GM12878 (cell line): Measurements from ENCODE around the gene SIGLEC10. TPM values are rescaled to one million over a fixed set of nuclear protein-coding genes. Genes with fewer than 3 reads are reported as not detected.

Experiments
- CBFB ChIP-seq: IDR thresholded peaks from 2 replicates; pipeline ENCODE4 v1.6.1; 2016; ENCODE audit warnings: antibody characterized with exemption, low read depth
- CHD1 ChIP-seq: IDR thresholded peaks from 2 replicates; pipeline ENCODE4 v1.6.1; 2012; ENCODE audit warnings: low read depth, low read length, improper control_type of control experiment
- ESRRA ChIP-seq: IDR thresholded peaks from 2 replicates; pipeline ENCODE4 v1.6.1; 2012; ENCODE audit warnings: mild to moderate bottlenecking, low read length, improper control_type of control experiment
- FOXM1 ChIP-seq: IDR thresholded peaks from 2 replicates; pipeline ENCODE4 v1.6.1; 2012; ENCODE audit warnings: low read depth, mild to moderate bottlenecking, inconsistent platforms, low read length, moderate library complexity
- HCFC1 ChIP-seq: fragments of 150-350 bp; IDR thresholded peaks from 2 replicates; pipeline ENCODE4 v1.6.1; 2014; ENCODE audit warnings: low read length
- HDAC6 ChIP-seq: fragments of 200-600 bp; sonication (generic); IDR thresholded peaks from one replicate; pipeline ENCODE4 v1.8.0; 2017; ENCODE audit warnings: antibody characterized with exemption; ENCODE audit not compliant: unreplicated experiment
- JUND ChIP-seq: IDR thresholded peaks from 2 replicates; pipeline ENCODE4 v1.6.1; 2012; ENCODE audit warnings: low read depth, mild to moderate bottlenecking, low read length, improper control_type of control experiment, moderate library complexity
- NR2F1 ChIP-seq: fragments of 450-650 bp; conservative IDR thresholded peaks from 2 replicates; pipeline ENCODE4 v1.6.1; 2017; ENCODE audit warnings: mild to moderate bottlenecking
- PML ChIP-seq: IDR thresholded peaks from 2 replicates; pipeline ENCODE4 v1.6.1; 2012; ENCODE audit warnings: low read length, inconsistent platforms
- RAD21 ChIP-seq: IDR thresholded peaks from 2 replicates; pipeline ENCODE4 v1.6.1; 2011; ENCODE audit warnings: mild to moderate bottlenecking, low read depth, low read length, moderate library complexity; ENCODE audit not compliant: insufficient read depth
- RELA ChIP-seq: fragments of 450-650 bp; IDR thresholded peaks from 2 replicates; pipeline ENCODE4 v1.8.0; 2014; ENCODE audit warnings: borderline replicate concordance; ENCODE audit not compliant: partially characterized antibody
- STAT3 ChIP-seq: IDR thresholded peaks from 2 replicates; pipeline ENCODE4 v1.6.1; 2011; ENCODE audit warnings: low read depth, low read length, improper control_type of control experiment
- ZNF24 ChIP-seq: fragments of 450-650 bp; IDR thresholded peaks from 2 replicates; pipeline ENCODE4 v1.6.1; 2017; ENCODE audit warnings: antibody characterized with exemption, mild to moderate bottlenecking
- ZNF274 ChIP-seq: IDR thresholded peaks from one replicate; pipeline ENCODE4 v1.8.0; 2011; ENCODE audit not compliant: insufficient read length, insufficient read depth
- polyA plus RNA-seq, 11 experiments: library from polyadenylated mRNA; depleted of rRNA in 4 of 11; unstranded in 6 of 11; stranded (reverse) in 5 of 11; fragments of >200 nt; fragmentation: Nextera tagmentation in 4 of 11; fragmentation: Illumina TruSeq in 1 of 11; extraction: Ambion mirVana in 4 of 11; extraction: Trizol in 1 of 11; gene quantifications; 1 replicate in 1 of 11; 2 replicates in 10 of 11; pipeline versions ENCODE4 v1.2.1 to v1.2.3, GENCODE V29; 2011 to 2016; ENCODE audit warnings: inconsistent platforms in 2 of 11, missing spikeins in 2 of 11, low read depth in 1 of 11
- total RNA-seq, 4 experiments: library from RNA; depleted of rRNA in 3 of 4; stranded (reverse); fragments of >200 nt in 3 of 4; fragmentation: Illumina TruSeq in 1 of 4; extraction: Trizol in 1 of 4; gene quantifications; 2 replicates each; pipeline versions ENCODE4 v1.2.1 to v1.2.3, GENCODE V29; 2013 to 2021
- TF ChIP-seq, protein P1 (sequence below): IDR thresholded peaks from 2 replicates; pipeline ENCODE4 v1.6.1; 2012; ENCODE audit warnings: low read depth, low read length, improper control_type of control experiment
- TF ChIP-seq, protein P2 (sequence below): fragments of 150-350 bp; IDR thresholded peaks from 2 replicates; pipeline ENCODE4 v1.6.1; 2014; ENCODE audit warnings: mild to moderate bottlenecking, low read depth, low read length
- TF ChIP-seq, protein P3 (sequence below): fragments of 450-650 bp; IDR thresholded peaks from 2 replicates; pipeline ENCODE4 v1.6.1; 2016; ENCODE audit warnings: mild to moderate bottlenecking, moderate library complexity, borderline replicate concordance
- TF ChIP-seq, protein P4 (sequence below): fragments of 450-650 bp; IDR thresholded peaks from 2 replicates; pipeline ENCODE4 v1.6.1; 2017; ENCODE audit warnings: low read depth, mild to moderate bottlenecking, moderate library complexity
- TF ChIP-seq, protein P5 (sequence below): fragments of 450-650 bp; IDR thresholded peaks from 2 replicates; pipeline ENCODE4 v1.6.1; 2018; ENCODE audit warnings: borderline replicate concordance, mild to moderate bottlenecking; ENCODE audit not compliant: partially characterized antibody

SIGLEC10 gene
- total and polyA plus RNA-seq, 10 of the 15 experiments (the other 5 are each of a cell fraction or from before 2014, with no cell fraction given): 2.3 to 16.8 (median 7.8) TPM

DNA sequence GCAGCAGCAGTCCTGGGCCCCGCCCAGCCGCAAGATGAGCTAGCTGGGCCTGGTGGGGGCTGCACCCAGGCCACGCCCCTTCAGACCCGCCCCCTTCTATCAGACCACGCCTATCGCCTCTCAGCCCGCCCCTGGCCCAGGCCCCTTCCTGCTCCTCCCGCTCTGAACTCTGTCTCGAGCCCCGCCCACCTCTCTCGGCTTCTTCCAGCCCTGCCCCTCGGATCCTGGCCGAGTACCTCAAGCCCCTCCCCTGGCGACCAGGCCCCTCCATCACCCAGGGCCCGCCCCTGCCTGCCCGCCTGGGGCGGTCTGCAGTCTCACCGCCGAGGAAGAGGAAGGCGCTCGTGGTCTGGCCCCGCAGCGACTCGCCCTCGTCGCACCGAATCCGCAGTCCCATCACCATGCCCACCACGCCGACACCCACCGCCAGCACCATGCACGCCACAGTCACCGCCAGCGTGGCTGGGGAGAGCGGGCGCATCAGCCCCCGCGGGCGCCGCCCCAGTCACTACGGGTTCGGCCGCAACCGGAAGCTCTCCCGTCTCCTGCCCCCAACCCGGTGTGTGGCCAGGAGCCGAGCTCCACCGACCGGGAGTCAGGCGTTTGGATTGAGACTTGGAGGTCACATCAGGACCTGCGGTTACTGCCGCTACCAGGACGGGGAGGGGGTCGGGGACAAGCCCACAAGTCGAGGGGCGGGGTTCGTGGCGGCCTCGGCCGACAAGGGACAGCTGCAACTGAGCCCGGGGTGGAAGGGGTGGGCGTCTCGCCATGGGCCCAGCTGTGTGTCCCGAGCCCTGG lies 49.7 kb downstream of the SIGLEC10 start (continued):
- TF ChIP-seq, protein P1, sequence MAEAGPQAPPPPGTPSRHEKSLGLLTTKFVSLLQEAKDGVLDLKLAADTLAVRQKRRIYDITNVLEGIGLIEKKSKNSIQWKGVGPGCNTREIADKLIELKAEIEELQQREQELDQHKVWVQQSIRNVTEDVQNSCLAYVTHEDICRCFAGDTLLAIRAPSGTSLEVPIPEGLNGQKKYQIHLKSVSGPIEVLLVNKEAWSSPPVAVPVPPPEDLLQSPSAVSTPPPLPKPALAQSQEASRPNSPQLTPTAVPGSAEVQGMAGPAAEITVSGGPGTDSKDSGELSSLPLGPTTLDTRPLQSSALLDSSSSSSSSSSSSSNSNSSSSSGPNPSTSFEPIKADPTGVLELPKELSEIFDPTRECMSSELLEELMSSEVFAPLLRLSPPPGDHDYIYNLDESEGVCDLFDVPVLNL: no peak
- TF ChIP-seq RAD21 (no peak), PML (no peak), JUND (no peak), ESRRA (no peak), FOXM1 (no peak), ZNF24 (no peak), CHD1 (no peak), STAT3 (no peak), CBFB (no peak; the same call in 1 of the 2 replicates), HDAC6 (no peak), ZNF274 (no peak), RELA (peak; percentile 66), HCFC1 (no peak), NR2F1 (peak; percentile 38)
- TF ChIP-seq, protein P2, sequence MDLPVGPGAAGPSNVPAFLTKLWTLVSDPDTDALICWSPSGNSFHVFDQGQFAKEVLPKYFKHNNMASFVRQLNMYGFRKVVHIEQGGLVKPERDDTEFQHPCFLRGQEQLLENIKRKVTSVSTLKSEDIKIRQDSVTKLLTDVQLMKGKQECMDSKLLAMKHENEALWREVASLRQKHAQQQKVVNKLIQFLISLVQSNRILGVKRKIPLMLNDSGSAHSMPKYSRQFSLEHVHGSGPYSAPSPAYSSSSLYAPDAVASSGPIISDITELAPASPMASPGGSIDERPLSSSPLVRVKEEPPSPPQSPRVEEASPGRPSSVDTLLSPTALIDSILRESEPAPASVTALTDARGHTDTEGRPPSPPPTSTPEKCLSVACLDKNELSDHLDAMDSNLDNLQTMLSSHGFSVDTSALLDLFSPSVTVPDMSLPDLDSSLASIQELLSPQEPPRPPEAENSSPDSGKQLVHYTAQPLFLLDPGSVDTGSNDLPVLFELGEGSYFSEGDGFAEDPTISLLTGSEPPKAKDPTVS: no peak
- TF ChIP-seq, protein P3, sequence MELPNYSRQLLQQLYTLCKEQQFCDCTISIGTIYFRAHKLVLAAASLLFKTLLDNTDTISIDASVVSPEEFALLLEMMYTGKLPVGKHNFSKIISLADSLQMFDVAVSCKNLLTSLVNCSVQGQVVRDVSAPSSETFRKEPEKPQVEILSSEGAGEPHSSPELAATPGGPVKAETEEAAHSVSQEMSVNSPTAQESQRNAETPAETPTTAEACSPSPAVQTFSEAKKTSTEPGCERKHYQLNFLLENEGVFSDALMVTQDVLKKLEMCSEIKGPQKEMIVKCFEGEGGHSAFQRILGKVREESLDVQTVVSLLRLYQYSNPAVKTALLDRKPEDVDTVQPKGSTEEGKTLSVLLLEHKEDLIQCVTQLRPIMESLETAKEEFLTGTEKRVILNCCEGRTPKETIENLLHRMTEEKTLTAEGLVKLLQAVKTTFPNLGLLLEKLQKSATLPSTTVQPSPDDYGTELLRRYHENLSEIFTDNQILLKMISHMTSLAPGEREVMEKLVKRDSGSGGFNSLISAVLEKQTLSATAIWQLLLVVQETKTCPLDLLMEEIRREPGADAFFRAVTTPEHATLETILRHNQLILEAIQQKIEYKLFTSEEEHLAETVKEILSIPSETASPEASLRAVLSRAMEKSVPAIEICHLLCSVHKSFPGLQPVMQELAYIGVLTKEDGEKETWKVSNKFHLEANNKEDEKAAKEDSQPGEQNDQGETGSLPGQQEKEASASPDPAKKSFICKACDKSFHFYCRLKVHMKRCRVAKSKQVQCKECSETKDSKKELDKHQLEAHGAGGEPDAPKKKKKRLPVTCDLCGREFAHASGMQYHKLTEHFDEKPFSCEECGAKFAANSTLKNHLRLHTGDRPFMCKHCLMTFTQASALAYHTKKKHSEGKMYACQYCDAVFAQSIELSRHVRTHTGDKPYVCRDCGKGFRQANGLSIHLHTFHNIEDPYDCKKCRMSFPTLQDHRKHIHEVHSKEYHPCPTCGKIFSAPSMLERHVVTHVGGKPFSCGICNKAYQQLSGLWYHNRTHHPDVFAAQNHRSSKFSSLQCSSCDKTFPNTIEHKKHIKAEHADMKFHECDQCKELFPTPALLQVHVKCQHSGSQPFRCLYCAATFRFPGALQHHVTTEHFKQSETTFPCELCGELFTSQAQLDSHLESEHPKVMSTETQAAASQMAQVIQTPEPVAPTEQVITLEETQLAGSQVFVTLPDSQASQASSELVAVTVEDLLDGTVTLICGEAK: no peak; the same call in 1 of the 2 replicates
- TF ChIP-seq, protein P4, sequence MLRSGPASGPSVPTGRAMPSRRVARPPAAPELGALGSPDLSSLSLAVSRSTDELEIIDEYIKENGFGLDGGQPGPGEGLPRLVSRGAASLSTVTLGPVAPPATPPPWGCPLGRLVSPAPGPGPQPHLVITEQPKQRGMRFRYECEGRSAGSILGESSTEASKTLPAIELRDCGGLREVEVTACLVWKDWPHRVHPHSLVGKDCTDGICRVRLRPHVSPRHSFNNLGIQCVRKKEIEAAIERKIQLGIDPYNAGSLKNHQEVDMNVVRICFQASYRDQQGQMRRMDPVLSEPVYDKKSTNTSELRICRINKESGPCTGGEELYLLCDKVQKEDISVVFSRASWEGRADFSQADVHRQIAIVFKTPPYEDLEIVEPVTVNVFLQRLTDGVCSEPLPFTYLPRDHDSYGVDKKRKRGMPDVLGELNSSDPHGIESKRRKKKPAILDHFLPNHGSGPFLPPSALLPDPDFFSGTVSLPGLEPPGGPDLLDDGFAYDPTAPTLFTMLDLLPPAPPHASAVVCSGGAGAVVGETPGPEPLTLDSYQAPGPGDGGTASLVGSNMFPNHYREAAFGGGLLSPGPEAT: no peak
- TF ChIP-seq, protein P5, sequence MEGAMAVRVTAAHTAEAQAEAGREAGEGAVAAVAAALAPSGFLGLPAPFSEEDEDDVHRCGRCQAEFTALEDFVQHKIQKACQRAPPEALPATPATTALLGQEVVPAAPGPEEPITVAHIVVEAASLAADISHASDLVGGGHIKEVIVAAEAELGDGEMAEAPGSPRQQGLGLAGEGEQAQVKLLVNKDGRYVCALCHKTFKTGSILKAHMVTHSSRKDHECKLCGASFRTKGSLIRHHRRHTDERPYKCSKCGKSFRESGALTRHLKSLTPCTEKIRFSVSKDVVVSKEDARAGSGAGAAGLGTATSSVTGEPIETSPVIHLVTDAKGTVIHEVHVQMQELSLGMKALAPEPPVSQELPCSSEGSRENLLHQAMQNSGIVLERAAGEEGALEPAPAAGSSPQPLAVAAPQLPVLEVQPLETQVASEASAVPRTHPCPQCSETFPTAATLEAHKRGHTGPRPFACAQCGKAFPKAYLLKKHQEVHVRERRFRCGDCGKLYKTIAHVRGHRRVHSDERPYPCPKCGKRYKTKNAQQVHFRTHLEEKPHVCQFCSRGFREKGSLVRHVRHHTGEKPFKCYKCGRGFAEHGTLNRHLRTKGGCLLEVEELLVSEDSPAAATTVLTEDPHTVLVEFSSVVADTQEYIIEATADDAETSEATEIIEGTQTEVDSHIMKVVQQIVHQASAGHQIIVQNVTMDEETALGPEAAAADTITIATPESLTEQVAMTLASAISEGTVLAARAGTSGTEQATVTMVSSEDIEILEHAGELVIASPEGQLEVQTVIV: no peak
